Ovary (tissue), 9 donors: Measurements from ENCODE around the gene EFHD1. TPM values are rescaled to one million over a fixed set of nuclear protein-coding genes. Genes with fewer than 3 reads are reported as not detected.

Source experiments
- DNase-seq, 5 donors: peaks; one replicate each; pipeline ENCODE4 v3.0.0-alpha.2; 2019 to 2020
- H3K27ac ChIP-seq, 2 donors: fragments of 200-600 bp; one replicate each; pipeline versions ENCODE4 v1.5.1 to v1.8.0; 2019 to 2022
- H3K27me3 ChIP-seq: fragments of 200-600 bp; one replicate; pipeline ENCODE4 v1.8.0; 2022
- H3K36me3 ChIP-seq: fragments of 200-600 bp; sonication (generic); one replicate; pipeline ENCODE4 v1.5.1; 2019
- H3K4me1 ChIP-seq: one replicate; pipeline ENCODE4 v1.8.1; 2013; ENCODE audit warnings: mild to moderate bottlenecking, moderate library complexity; ENCODE audit not compliant: insufficient read depth
- H3K4me3 ChIP-seq: fragments of 200-600 bp; sonication (generic); one replicate; pipeline ENCODE4 v1.5.1; 2017
- H3K9me3 ChIP-seq, 2 donors: fragments of 200-600 bp in 1 of 2; sonication (generic) in 1 of 2; one replicate each; pipeline versions ENCODE4 v1.5.1 to v1.8.1; 2013 to 2019; ENCODE audit warnings: mild to moderate bottlenecking in 1 of 2, moderate library complexity in 1 of 2
- EP300 ChIP-seq: sonication (generic); formaldehyde crosslinking; IDR thresholded peaks from one replicate; pipeline ENCODE4 v1.6.1; 2017; ENCODE audit warnings: antibody characterized with exemption
- POLR2A ChIP-seq: fragments of 450-650 bp; IDR thresholded peaks from one replicate; pipeline ENCODE4 v1.6.1; 2017; ENCODE audit warnings: antibody characterized with exemption, mild to moderate bottlenecking, moderate library complexity
- WGBS, 3 donors: extraction: QIAGEN DNeasy Blood & Tissue Kit in 1 of 3; methylation state at CpG; one replicate each; pipeline versions ENCODE4 v1.1.5 to v1.1.7; 2013 to 2017; 5-methylcytosine and 5-hydroxymethylcytosine counted together
- intact Hi-C, 4 donors: fragments of 100-400 bp; cut with DNase I; formaldehyde crosslinking; loops; one replicate each; pipeline versions ENCODE4 v1.11.0 to v1.15.1; 2022 to 2023
- polyA plus RNA-seq, 2 donors: library from polyadenylated mRNA; stranded (reverse); fragments of 200-250 nt in 1 of 2; fragments of 350-450 nt in 1 of 2; fragmentation: Illumina TruSeq in 1 of 2; extraction: RNeasy Lipid Tissue Mini Kit (QIAGEN cat#74804) in 1 of 2; gene quantifications; one replicate each; pipeline ENCODE4 v1.2.3, GENCODE V29; 2013 to 2014
- total RNA-seq, 7 donors: library from RNA; depleted of rRNA in 2 of 7; stranded (reverse); fragments of >200 nt in 2 of 7; fragmentation: NEBNext Ultra II Directional in 3 of 7; extraction: Animal tissue kit (Norgen Biotek cat#: 25700) in 3 of 7; gene quantifications; one replicate each; pipeline versions ENCODE4 v1.1.0 to v1.2.4, GENCODE V29; 2016 to 2023
- TF ChIP-seq, protein P1 (sequence below), 3 donors: fragments of 450-650 bp in 2 of 3; fragments of 200-600 bp in 1 of 3; IDR thresholded peaks; one replicate each; pipeline versions ENCODE4 v1.5.1 to v1.8.0; 2016 to 2022; ENCODE audit warnings: antibody characterized with exemption in 3 of 3, mild to moderate bottlenecking in 1 of 3
- donor health status: DM: no; HTN: no; CAD: no; lungs with moderate emphysema.
- donor health status: DM: no; HTN: no; CAD: no.
- donor health status: Bipolar disorder and iron deficiency.
- donor health status: DM: yes; HTN: yes; CAD: no.
- donor health status: DM: no; HTN: no; CAD: no.
- donor health status: DM: yes; HTN: yes; CAD: no.

Gene EFHD1
- total and polyA plus RNA-seq, 9 donors, result 14.8 to 154 (median 50.2) TPM

DNA sequence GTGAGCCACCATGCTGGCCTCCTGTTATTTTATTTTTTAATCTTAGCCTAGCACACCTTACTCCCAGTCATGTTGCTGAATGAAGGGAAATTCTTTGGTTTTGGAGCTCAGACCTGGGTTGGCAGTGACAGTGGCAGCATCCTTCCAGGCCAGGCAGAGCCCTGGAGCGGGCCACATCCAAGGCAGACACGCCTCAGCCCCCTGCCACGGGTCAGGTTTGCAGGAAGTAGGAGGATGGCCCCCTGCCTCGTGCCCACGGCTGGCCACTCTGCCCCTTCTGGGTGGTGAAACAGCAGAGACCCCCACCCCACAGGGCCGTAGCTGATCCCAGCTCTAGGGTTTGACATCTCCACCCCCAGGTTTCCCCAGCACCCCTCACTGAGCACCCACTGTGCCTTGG is 11.7 kb downstream of the EFHD1 start:
- Histone ChIP-seq H3K9me3 (no peaks in the 10 kb centered on the region), H3K4me3 (no peak overlapping the region), H3K4me1 (peaks cover 9% of the 10 kb centered on the region), H3K27ac (no peak overlapping the region), H3K36me3 (no peaks in the 10 kb centered on the region), H3K27me3 (no peaks in the 10 kb centered on the region)
- intact Hi-C loops, result no loop called here
- 90 to 95% (median 94%) methylated on average over 6 of the region's 6 CpGs for WGBS, 3 donors
- no peak for DNase-seq
- no peak for TF ChIP-seq POLR2A
- no peak for TF ChIP-seq EP300
- TF ChIP-seq, protein P1, sequence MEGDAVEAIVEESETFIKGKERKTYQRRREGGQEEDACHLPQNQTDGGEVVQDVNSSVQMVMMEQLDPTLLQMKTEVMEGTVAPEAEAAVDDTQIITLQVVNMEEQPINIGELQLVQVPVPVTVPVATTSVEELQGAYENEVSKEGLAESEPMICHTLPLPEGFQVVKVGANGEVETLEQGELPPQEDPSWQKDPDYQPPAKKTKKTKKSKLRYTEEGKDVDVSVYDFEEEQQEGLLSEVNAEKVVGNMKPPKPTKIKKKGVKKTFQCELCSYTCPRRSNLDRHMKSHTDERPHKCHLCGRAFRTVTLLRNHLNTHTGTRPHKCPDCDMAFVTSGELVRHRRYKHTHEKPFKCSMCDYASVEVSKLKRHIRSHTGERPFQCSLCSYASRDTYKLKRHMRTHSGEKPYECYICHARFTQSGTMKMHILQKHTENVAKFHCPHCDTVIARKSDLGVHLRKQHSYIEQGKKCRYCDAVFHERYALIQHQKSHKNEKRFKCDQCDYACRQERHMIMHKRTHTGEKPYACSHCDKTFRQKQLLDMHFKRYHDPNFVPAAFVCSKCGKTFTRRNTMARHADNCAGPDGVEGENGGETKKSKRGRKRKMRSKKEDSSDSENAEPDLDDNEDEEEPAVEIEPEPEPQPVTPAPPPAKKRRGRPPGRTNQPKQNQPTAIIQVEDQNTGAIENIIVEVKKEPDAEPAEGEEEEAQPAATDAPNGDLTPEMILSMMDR (IDR thresholded peaks at IDR 0.05), result no peak

DNA sequence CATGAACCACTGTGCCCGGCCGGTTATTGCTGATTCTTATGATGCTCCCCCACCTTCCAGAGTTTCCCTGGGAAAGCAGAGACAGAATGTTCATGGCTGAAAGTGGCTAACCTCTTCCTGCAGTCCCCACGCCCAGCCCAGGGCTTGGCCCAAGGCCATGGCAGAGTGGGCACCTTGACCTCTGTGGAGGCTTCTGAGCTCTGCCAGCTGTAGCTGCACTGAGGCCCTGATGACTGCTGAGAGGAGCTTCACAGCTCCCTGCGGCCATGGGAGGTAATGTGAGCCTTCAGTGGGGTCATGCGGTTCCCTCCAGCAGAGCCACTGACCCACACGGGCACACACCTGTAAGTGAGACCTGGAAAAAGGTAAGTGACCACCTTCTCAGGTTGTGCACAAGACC is 13.3 kb downstream of the EFHD1 start:
- TF ChIP-seq POLR2A, result no peak
- TF ChIP-seq, protein P1 (IDR thresholded peaks at IDR 0.05), result no peak
- TF ChIP-seq EP300, result no peak
- no peaks in the 10 kb centered on the region for H3K9me3 ChIP-seq
- DNase-seq, result peak in 1 of 5 donors; percentile 61
- peak overlapping the region in 1 of 2 donors; percentile 19 for H3K27ac ChIP-seq
- 66 to 81% (median 66%) methylated on average over 6 of the region's 6 CpGs for WGBS, 3 donors
- H3K36me3 ChIP-seq, result no peaks in the 10 kb centered on the region
- intact Hi-C loops, result no loop called here
- no peaks in the 10 kb centered on the region for H3K27me3 ChIP-seq
- peaks cover 9% of the 10 kb centered on the region for H3K4me1 ChIP-seq
- no peak overlapping the region for H3K4me3 ChIP-seq

DNA sequence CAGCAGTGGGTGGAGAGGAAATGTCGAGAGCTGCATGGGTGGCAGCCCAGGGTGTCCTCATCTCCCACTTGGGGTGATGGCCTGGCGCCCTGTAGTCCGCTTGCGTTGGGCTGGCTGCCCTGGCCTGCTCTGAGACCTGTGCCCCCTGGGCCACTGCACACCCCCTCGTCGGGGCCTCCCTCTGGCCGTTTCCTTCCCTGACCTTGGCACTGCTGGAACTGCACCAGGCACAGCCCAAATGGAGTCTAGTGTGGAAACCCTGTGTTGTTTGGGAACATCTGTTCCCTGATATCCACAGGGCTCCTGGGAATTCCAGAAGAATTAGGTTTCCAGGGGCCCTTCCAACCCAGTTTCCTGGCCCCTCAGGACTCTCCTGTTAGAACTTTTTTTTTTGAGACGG is 13.9 kb downstream of the EFHD1 start:
- intact Hi-C loops, result no loop called here
- no peak overlapping the region for H3K4me3 ChIP-seq
- H3K27ac ChIP-seq, result peak overlapping the region in 1 of 2 donors; percentile 19
- no peaks in the 10 kb centered on the region for H3K36me3 ChIP-seq
- WGBS, 3 donors, result 20 to 45% (median 22%) methylated on average over 8 of the region's 8 CpGs
- no peaks in the 10 kb centered on the region for H3K9me3 ChIP-seq
- peaks cover 9% of the 10 kb centered on the region for H3K4me1 ChIP-seq
- TF ChIP-seq EP300 (no peak), POLR2A (no peak)
- TF ChIP-seq, protein P1 (IDR thresholded peaks at IDR 0.05), result no peak
- H3K27me3 ChIP-seq, result no peaks in the 10 kb centered on the region
- DNase-seq, result peak; percentile 35 to 83 (median 58)

DNA sequence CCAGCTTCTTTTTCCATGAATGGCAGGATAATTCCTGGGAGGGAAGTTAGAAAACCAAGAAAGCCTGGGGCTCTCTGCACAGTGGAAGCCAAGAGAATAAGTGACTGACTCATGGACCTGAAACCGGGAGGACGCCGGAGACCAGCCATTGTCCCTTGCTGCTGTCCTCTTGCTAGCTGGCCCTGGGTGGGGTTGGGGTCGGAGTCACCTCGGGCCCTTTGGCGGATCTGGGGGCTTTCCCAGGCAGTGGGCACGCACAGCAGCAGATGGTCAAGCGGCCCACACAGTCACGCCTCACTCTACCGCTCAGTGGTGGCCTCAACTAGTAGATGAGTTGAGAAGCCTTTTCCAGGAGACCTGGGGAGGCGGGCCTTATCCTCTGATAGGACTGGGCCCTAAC is 15.6 kb downstream of the EFHD1 start:
- 93 to 99% (median 98%) methylated on average over 11 of the region's 11 CpGs for WGBS, 3 donors
- no peak for DNase-seq

More for the DNA sequence above, 15.6 kb downstream of the EFHD1 start:
- Histone ChIP-seq H3K4me3 (no peak overlapping the region), H3K4me1 (peaks cover 9% of the 10 kb centered on the region), H3K9me3 (no peaks in the 10 kb centered on the region), H3K27ac (no peak overlapping the region), H3K27me3 (no peaks in the 10 kb centered on the region), H3K36me3 (no peaks in the 10 kb centered on the region)
- intact Hi-C loops, result no loop called here
- TF ChIP-seq, protein P1 (IDR thresholded peaks at IDR 0.05), result no peak
- TF ChIP-seq POLR2A, result no peak
